GM18498 (cell line): ENCODE results near the gene SLC6A4.
"Not testable (repeated sequence)": the region's sequence is repeated elsewhere in the genome, so short reads cannot be mapped to it uniquely, and the experiment has no call there.

Experiments
- ATAC-seq: cut with Tn5 transposase; IDR thresholded peaks from one replicate; pipeline ENCODE4 v1.9.1; 2021; ENCODE audit warnings: mild to moderate bottlenecking, moderate library complexity; ENCODE audit not compliant: unreplicated experiment

Gene SLC6A4

GRCh38 chr17:30239089-30239462 is 3.6 kb upstream of the SLC6A4 start:
- no peak for ATAC-seq

DNA sequence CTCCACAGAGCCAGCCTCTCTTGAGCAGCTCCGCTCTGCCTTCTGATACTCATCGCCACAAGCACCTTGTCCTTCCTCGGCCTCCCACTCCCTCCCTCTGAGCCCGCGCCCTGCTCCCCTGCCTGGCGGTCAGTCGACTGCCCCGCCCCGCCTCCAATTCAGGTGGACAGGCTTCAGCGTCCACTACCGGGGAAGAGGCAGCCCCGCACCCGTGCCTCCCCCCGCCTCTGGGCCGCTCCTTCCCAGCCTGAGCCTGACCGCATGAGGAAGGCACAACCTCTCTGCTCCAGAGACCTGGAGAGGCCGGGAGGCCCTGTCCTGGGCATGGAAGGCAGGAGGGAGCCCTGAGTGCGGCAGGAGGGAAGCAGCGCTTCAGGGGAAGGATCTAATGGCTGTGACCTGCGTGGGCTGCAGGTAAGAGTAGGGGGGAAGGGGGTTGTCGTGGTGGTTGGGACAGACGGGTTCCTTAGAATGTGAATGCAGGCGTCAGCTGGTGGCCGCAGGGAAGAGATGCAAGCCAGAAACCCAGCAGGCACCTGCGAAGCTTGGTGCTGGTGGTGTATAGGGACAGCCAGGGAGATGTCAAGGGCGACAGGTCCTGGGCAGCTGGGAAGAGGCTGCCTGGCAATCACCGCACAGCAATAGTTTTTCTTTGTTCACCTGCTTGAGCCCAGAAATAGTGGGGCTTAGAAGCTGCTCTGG is 3.0 kb upstream of the SLC6A4 start:
- no peak for ATAC-seq

DNA sequence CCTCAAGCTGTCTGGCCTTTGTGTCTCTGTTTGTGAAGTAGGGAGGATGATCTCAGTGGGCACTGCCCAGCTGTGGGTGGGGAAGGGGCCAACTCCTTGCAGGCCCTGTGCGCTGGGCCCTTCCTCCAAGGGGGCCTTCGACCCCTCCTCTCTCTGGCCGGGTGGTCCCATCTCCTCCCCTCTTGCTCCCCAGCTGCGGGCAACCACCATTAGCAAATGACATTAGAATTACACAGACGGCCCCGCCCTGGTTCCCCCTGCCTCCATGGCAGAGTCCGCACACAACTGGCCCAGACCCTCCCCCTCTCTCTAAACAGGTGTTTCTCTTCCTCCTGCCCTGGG is 2.5 kb upstream of the SLC6A4 start:
- ATAC-seq, result no peak

GRCh38 chr17:30237296-30238002 is 2.0 kb upstream of the SLC6A4 start:
- ATAC-seq, result no peak

DNA sequence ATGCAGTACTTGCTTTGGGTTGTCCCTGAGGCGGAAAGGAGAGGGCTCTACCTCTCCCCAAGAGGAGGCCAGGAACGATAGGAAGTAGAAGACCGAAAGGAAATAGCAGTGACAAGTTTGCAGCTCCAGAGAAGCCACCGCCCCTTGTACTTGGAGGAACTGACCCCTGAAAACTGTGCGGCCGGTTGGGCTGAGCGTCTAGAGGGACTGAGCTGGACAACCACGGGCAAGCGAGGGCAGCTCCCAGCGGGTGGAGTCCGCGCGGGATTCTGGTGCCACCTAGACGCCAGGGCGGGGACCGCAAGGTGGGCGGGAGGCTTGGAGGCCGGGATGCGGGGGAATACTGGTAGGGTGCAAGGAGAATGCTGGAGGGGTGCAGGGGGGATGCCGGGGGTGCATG is 1.3 kb upstream of the SLC6A4 start:
- no peak for ATAC-seq

GRCh38 chr17:30236297-30236624 is 764 bp upstream of the SLC6A4 start:
- ATAC-seq, result no peak

GRCh38 chr17:30234964-30235363 is 533 bp downstream of the SLC6A4 start:
- peak; percentile 69 for ATAC-seq

GRCh38 chr17:30234296-30234695 is 1.2 kb downstream of the SLC6A4 start:
- no peak for ATAC-seq

DNA sequence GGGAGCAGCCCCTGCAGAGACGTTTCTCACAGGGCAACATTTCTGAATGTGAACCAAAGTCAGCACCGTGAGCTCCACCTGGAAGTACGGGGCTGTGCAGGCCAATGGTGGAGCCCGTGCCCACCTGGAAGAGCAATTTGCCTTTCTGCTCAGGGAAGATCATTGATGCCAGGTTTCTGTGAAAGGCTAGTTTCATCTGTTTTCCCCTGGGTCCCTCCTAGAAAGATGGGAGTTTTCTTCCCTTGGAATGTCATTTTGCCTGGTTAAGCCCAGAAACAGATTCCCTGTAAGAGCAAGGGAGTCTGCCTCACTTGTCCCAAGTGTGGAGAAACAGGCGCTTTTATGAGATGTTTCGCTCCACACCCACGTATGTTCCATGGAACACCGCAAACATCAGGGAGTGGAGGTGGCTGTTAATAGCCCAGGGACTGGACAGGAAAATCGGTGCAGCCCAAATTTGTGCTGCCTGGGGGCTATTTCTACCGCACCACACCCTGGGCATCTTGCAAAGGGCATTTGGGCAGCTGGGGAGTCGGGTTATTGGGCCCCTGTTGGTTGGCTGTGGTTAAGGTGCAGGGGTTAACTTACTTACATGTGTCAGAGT is 2.6 kb downstream of the SLC6A4 start:
- no peak for ATAC-seq

- ATAC-seq, result no peak
Observed at GRCh38 chr17:30232015-30232823, 3.3 kb downstream of the SLC6A4 start.

GRCh38 chr17:30230596-30231125 is 4.8 kb downstream of the SLC6A4 start:
- ATAC-seq, result no peak

GRCh38 chr17:30230009-30230408 is 5.5 kb downstream of the SLC6A4 start:
- not testable (repeated sequence) for ATAC-seq

- no peak for ATAC-seq
Observed at GRCh38 chr17:30229012-30229411, 6.5 kb downstream of the SLC6A4 start.

- no peak for ATAC-seq
Observed at GRCh38 chr17:30228011-30228410, 7.5 kb downstream of the SLC6A4 start.

- no peak for ATAC-seq
Observed at GRCh38 chr17:30226878-30227277, 8.6 kb downstream of the SLC6A4 start.

DNA sequence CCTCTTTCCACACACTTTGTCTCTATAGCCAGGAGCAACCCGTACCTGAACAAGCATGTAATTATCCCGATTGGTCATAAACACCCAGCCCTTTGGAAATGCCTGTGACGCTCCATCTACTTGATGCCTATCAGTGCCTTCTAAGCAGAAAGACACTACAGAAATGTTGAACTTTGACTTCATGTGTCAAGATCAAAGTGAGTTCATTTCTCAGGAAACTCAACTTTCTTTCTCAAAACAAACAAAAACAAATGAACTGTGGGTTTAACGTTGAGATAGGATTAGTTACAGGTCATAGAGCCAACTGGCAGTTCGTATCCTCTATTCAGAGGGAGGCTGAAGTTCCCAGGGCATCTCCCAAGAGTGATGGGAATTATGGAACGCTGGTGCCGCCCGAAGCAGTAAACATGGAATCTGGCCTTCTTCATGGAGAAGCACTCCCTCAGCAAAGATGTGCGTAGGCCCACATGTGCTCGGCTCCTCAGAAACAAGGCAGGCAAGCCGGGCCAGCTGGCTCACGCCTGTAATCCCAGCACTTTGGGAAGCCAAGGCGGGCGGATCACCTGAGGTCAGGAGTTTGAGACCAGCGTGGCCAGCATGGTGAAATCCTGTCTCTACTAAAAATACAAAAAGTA is 9.5 kb downstream of the SLC6A4 start:
- ATAC-seq, result no peak

- no peak for ATAC-seq
Observed at GRCh38 chr17:30225112-30225511, 10.4 kb downstream of the SLC6A4 start.

DNA sequence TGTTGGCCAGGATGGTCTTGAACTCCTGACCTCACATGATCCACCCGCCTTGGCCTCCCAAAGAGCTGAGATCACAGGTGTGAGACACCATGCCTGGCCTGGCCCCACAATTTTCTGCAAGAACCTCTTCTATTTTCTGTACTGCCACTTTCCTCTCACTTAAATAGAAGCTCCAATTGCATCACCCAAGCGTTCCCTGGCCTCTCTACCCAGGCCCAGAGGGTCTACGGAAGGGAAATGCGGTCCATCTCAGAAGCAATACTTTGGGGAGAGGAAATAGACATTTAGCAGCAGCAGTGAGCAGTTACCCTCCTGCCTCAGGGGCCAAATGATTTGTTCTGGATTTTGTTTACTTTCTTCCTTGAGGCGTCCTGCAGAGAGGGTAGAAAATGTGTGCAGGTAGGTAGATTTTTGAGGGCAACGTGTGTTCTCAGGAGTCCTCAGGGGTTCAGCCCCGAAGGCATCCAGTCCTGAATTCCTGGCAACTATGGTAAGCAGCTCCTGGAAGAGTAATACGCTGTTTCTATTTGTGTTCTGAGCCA is 11.0 kb downstream of the SLC6A4 start:
- ATAC-seq, result no peak

DNA sequence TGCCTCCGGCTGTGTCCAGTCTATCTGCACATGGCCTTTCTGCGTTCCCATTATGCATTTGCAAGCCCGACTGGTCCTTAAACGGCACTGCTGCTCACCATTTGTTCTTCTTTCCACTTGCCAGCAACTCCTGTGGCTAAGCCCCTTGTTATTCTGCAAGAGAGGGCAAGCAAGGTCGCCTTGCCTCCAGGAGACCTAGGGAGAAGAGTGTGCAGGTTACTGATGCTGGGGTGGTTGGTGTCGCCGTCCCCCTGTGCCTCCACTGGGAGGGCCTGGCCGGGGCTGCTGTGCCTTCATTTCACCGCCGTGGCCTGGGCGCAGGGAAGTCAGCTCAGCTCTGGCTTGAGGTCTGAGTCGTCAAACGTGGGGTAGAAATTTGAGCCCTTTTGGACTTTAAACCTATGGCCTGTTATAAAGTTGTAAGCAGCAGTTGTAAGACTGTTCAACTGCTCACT is 12.7 kb downstream of the SLC6A4 start:
- ATAC-seq, result no peak

DNA sequence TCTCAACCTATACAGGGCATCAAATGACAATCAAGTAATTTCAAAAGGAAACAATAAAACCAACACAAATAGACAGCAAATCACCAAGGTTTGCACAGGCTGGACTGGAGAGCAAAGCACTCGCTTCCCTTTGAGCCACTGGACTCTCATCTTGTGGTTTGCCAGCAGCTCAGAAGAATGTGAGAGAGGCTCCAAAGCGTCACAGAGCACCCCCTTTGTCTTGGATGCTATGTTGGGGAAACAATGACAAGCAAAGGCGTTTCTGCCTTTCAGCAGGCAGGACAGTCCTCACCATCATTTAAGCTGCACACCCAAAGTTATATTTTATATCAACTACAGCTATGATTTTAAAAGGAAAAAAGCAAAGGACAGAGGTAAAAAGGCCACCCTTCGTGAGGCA is 13.2 kb downstream of the SLC6A4 start:
- ATAC-seq, result no peak

- ATAC-seq, result no peak
Observed at GRCh38 chr17:30221346-30221745, 14.2 kb downstream of the SLC6A4 start.
